Endothelial cell of umbilical vein (primary cell): Measurements from ENCODE around the gene ZDHHC24. TPM values are rescaled to one million over a fixed set of nuclear protein-coding genes. Genes with fewer than 3 reads are reported as not detected.

ENCODE experiments used
- BruUV-seq: library from RNA; stranded (reverse); fragments of 400-500 nt; replicated peaks from 2 replicates; lab custom pipeline; 2021; lab: Mats Ljungman, UMichigan
- CTCF ChIA-PET: fragments of 300-600, 350-600 bp; sonication (Branson Sonifier 250); formaldehyde crosslinking; loops from one replicate; lab custom pipeline; 2021; ENCODE audit warnings: antibody characterized with exemption, inconsistent platforms; lab: Charles Lee
- POLR2A ChIA-PET: fragments of 300-600, 350-600 bp; sonication (Branson Sonifier 250); formaldehyde crosslinking; loops from one replicate; lab custom pipeline; 2021; ENCODE audit warnings: antibody characterized with exemption, inconsistent platforms; lab: Charles Lee
- DNase-seq: peaks from one replicate; pipeline ENCODE4 v3.0.0-alpha.2; 2011; ENCODE audit warnings: low read depth, low spot score
- FAIRE-seq: peaks from 2 replicates; lab custom pipeline; 2011; peaks lifted over from hg19 to GRCh38; lab: Jason Lieb, UNC
- H2AFZ ChIP-seq: 2 replicates; pipeline ENCODE4 v1.6.0; 2012; ENCODE audit warnings: low read depth, low read length, control low read depth, inconsistent platforms
- H3K27ac ChIP-seq: 2 replicates; pipeline ENCODE4 v1.5.1; 2011; ENCODE audit warnings: low read depth, mild to moderate bottlenecking, control low read depth, low read length, moderate library complexity; ENCODE audit not compliant: insufficient read depth
- H3K27me3 ChIP-seq, 2 experiments: 2 replicates each; pipeline versions ENCODE4 v1.6.0 to v1.6.1; 2011; ENCODE audit warnings: low read length in 2 of 2, mixed read lengths in 1 of 2; ENCODE audit not compliant: control insufficient read depth in 2 of 2, insufficient read depth in 2 of 2
- H3K36me3 ChIP-seq, 2 experiments: 2 replicates in 1 of 2; 3 replicates in 1 of 2; pipeline ENCODE4 v1.5.1; 2011; ENCODE audit warnings: low read length in 2 of 2, mild to moderate bottlenecking in 1 of 2, moderate library complexity in 1 of 2; ENCODE audit not compliant: control insufficient read depth in 2 of 2, insufficient read depth in 2 of 2; ENCODE audit errors: extremely low read depth in 1 of 2
- H3K4me1 ChIP-seq: 3 replicates; pipeline ENCODE4 v1.5.1; 2011; ENCODE audit warnings: mild to moderate bottlenecking, low read length; ENCODE audit not compliant: control insufficient read depth, insufficient read depth; ENCODE audit errors: extremely low read depth
- H3K4me2 ChIP-seq: 2 replicates; pipeline ENCODE4 v1.6.1; 2011; ENCODE audit warnings: low read length, control low read depth, mixed read lengths; ENCODE audit not compliant: insufficient read depth
- H3K4me3 ChIP-seq, 3 experiments: fragments of 200-600 bp in 1 of 3; sonication (generic), shearing (Covaris generic) in 1 of 3; replicated peaks in 1 of 3; 2 replicates each; pipeline ENCODE4 v1.5.1; 2011 to 2016; ENCODE audit warnings: control low read depth in 3 of 3, low read length in 3 of 3, mild to moderate bottlenecking in 2 of 3, inconsistent platforms in 1 of 3, low read depth in 1 of 3, moderate library complexity in 1 of 3; ENCODE audit not compliant: insufficient read depth in 1 of 3
- H3K79me2 ChIP-seq: 2 replicates; pipeline ENCODE4 v1.6.0; 2012; ENCODE audit warnings: low read length, inconsistent platforms; ENCODE audit not compliant: control insufficient read depth, insufficient read depth
- H3K9ac ChIP-seq: replicated peaks from 2 replicates; pipeline ENCODE3; 2011; ENCODE audit warnings: low read length, control low read depth; ENCODE audit not compliant: insufficient read depth; ENCODE audit errors: extremely low read depth
- H3K9me1 ChIP-seq: replicated peaks from 3 replicates; pipeline ENCODE4 v1.6.0; 2011; ENCODE audit warnings: mild to moderate bottlenecking, low read length; ENCODE audit not compliant: control insufficient read depth, insufficient read depth; ENCODE audit errors: extremely low read depth
- H3K9me3 ChIP-seq: replicated peaks from 2 replicates; pipeline ENCODE4 v1.5.1; 2012; ENCODE audit warnings: low read length, inconsistent platforms; ENCODE audit not compliant: control insufficient read depth, insufficient read depth
- H4K20me1 ChIP-seq: replicated peaks from 2 replicates; pipeline ENCODE3; 2011; ENCODE audit warnings: mild to moderate bottlenecking, low read length; ENCODE audit not compliant: control insufficient read depth, insufficient read depth; ENCODE audit errors: extremely low read depth
- EZH2 ChIP-seq: IDR thresholded peaks from 2 replicates; pipeline ENCODE4 v1.6.1; 2012; ENCODE audit warnings: borderline replicate concordance, low read depth, mild to moderate bottlenecking, moderate library complexity, low read length, inconsistent platforms; ENCODE audit not compliant: severe bottlenecking
- FOS ChIP-seq: IDR thresholded peaks from 2 replicates; pipeline ENCODE4 v1.6.1; 2011; ENCODE audit warnings: mild to moderate bottlenecking, low read length, moderate library complexity, borderline replicate concordance; ENCODE audit not compliant: insufficient read depth
- GATA2 ChIP-seq: IDR thresholded peaks from 2 replicates; pipeline ENCODE4 v1.7.0; 2011; ENCODE audit warnings: low read depth, mild to moderate bottlenecking, moderate library complexity, mixed read lengths, low read length; ENCODE audit not compliant: insufficient read length, insufficient read depth
- JUN ChIP-seq: IDR thresholded peaks from 2 replicates; pipeline ENCODE4 v1.6.1; 2011; ENCODE audit warnings: borderline replicate concordance, low read depth; ENCODE audit not compliant: insufficient read length, insufficient read depth
- MYC ChIP-seq: IDR thresholded peaks from one replicate; pipeline ENCODE4 v1.6.1; 2011; ENCODE audit warnings: mild to moderate bottlenecking, low read depth, low read length
- POLR2A ChIP-seq: IDR thresholded peaks from 2 replicates; pipeline ENCODE4 v1.6.1; 2012; ENCODE audit warnings: low read depth, mild to moderate bottlenecking, control low read depth, low read length
- POLR2AphosphoS5 ChIP-seq: IDR thresholded peaks from 2 replicates; pipeline ENCODE4 v1.6.1; 2012; ENCODE audit warnings: low read depth, mild to moderate bottlenecking, control low read depth, low read length, moderate library complexity; ENCODE audit not compliant: insufficient read depth
- dilution Hi-C: fragments of 300-500 bp; cut with MboI; formaldehyde crosslinking; loops from one replicate; pipeline ENCODE4 v1.15.0; 2019; ENCODE audit warnings: low sequenced_read_pairs; ENCODE audit not compliant: extremely low pct_ligation_motif_present
- intact Hi-C: fragments of 100-400 bp; cut with micrococcal nuclease; formaldehyde crosslinking; loops from one replicate; pipeline ENCODE4 v1.10.0; 2022
- polyA plus RNA-seq, 4 experiments: library from polyadenylated mRNA; depleted of rRNA in 3 of 4; stranded (reverse) in 3 of 4; unstranded in 1 of 4; fragments of >200 nt; gene quantifications; 2 replicates each; pipeline versions ENCODE4 v1.2.1 to v1.2.3, GENCODE V29; 2011 to 2012; ENCODE audit warnings: missing spikeins in 1 of 4
- total RNA-seq: library from RNA; stranded (reverse); gene quantifications from 2 replicates; pipeline ENCODE4 v1.2.3, GENCODE V29; 2021
- TF ChIP-seq, protein P1 (sequence below): IDR thresholded peaks from 2 replicates; pipeline ENCODE4 v1.6.1; 2011; ENCODE audit not compliant: insufficient read depth, insufficient read length
- TF ChIP-seq, protein P2 (sequence below), 2 donors: IDR thresholded peaks; 1 replicate in 1 of 2; 2 replicates in 1 of 2; pipeline ENCODE4 v1.5.1; 2011; ENCODE audit warnings: low read length in 2 of 2, mild to moderate bottlenecking in 2 of 2, moderate library complexity in 2 of 2, control low read depth in 1 of 2, inconsistent platforms in 1 of 2, low read depth in 1 of 2; ENCODE audit not compliant: insufficient read depth in 1 of 2; ENCODE audit errors: extremely low read depth in 1 of 2

ZDHHC24 gene
- total and polyA plus RNA-seq, 2 donors (not counting 3 experiments of a cell fraction or from before 2014, with no cell fraction given): 20.1 to 21.1 TPM

DNA sequence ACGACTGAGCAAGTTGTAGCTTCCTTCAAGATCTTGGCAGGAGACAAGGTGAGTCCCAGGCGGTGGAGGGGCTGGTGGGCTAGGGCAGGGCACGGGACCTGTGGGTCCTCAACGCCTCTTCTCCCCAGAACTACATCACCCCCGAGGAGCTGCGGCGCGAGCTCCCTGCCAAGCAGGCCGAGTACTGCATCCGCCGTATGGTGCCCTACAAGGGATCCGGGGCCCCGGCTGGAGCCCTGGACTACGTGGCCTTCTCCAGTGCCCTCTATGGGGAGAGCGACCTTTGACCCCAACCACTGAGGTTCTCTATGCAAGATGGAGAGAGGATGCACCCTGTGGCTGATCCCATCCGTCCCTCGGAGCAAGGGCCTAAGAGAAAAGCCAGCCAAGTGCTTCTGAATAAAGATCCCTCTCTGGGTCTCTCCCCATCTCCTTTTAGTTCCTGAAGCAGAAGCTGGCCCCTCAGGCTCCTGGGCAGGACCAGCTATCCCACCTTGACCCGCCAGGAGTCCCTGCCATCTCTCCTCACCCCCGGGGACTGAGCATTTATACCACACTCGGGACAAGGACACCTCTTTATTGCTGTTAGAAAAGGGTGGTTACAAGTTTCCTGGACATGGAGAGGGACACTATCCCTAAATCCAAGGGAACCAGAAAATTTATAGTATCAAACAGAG is 17.2 kb upstream of the ZDHHC24 start:
- TF ChIP-seq GATA2 (no peak), MYC (no peak), EZH2 (no peak), POLR2A (no peak), POLR2AphosphoS5 (no peak), JUN (no peak), FOS (no peak)
- TF ChIP-seq, protein P1, sequence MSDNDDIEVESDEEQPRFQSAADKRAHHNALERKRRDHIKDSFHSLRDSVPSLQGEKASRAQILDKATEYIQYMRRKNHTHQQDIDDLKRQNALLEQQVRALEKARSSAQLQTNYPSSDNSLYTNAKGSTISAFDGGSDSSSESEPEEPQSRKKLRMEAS: no peak
- TF ChIP-seq, protein P2, sequence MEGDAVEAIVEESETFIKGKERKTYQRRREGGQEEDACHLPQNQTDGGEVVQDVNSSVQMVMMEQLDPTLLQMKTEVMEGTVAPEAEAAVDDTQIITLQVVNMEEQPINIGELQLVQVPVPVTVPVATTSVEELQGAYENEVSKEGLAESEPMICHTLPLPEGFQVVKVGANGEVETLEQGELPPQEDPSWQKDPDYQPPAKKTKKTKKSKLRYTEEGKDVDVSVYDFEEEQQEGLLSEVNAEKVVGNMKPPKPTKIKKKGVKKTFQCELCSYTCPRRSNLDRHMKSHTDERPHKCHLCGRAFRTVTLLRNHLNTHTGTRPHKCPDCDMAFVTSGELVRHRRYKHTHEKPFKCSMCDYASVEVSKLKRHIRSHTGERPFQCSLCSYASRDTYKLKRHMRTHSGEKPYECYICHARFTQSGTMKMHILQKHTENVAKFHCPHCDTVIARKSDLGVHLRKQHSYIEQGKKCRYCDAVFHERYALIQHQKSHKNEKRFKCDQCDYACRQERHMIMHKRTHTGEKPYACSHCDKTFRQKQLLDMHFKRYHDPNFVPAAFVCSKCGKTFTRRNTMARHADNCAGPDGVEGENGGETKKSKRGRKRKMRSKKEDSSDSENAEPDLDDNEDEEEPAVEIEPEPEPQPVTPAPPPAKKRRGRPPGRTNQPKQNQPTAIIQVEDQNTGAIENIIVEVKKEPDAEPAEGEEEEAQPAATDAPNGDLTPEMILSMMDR (IDR thresholded peaks at IDR 0.05; ENCODE audit: extremely low read depth in 1 of 2, insufficient read depth in 1 of 2, low read depth in 1 of 2, low read length in 2 of 2): no peak
- dilution Hi-C loops (no loop called here), intact Hi-C loops (no loop called here)
- ChIA-PET POLR2A (no interaction called here), CTCF (interaction anchor here (1.1 to 2.7 kb wide), 4 partner anchors 15 to 115 kb away, joined by 3 to 13 read pairs (median 6); partner anchors contain the start of genes CCDC87, CCS, RBM4 and RBM4B)
- no peak overlapping the region for H2AFZ ChIP-seq
- DNase-seq: no peak
- peaks cover 5% of the 10 kb centered on the region in 2 experiments for H3K27me3 ChIP-seq
- no TSS peak for BruUV-seq
- H3K4me2 ChIP-seq: no peak overlapping the region
- peaks cover 2% of the 10 kb centered on the region for H3K4me1 ChIP-seq
- FAIRE-seq: no peak
- H3K79me2 ChIP-seq: no peaks in the 10 kb centered on the region
- no peak overlapping the region for H3K27ac ChIP-seq
- no peaks in the 10 kb centered on the region for H3K9me1 ChIP-seq
- H3K4me3 ChIP-seq: no peak overlapping the region
- H3K9me3 ChIP-seq: no peaks in the 10 kb centered on the region
- H3K9ac ChIP-seq: no peak overlapping the region
- H3K36me3 ChIP-seq: no peaks in the 10 kb centered on the region
- no peaks in the 10 kb centered on the region for H4K20me1 ChIP-seq
